H1 (cell line): ENCODE data around the gene CENPM. TPM values are rescaled to one million over a fixed set of nuclear protein-coding genes. Genes with fewer than 3 reads are reported as not detected.

ENCODE experiments used
- ASH2L ChIP-seq: fragments of 200-600, 300-600 bp; sonication (generic); IDR thresholded peaks from one replicate; pipeline ENCODE4 v1.7.1; 2017; ENCODE audit warnings: low read length
- CBX5 ChIP-seq: fragments of 300-800, 300-1000 bp; sonication (generic); IDR thresholded peaks from 2 replicates; pipeline ENCODE4 v1.7.1; 2016; ENCODE audit warnings: antibody characterized with exemption, low read length, low read depth
- CHD7 ChIP-seq: fragments of 300-600 bp; sonication (generic); IDR thresholded peaks from 2 replicates; pipeline ENCODE4 v1.7.1; 2012; ENCODE audit warnings: low read length, moderate library complexity, mild to moderate bottlenecking, inconsistent platforms; ENCODE audit not compliant: insufficient replicate concordance
- CTCF ChIP-seq, 3 experiments: IDR thresholded peaks; 1 replicate in 2 of 3; 2 replicates in 1 of 3; pipeline versions ENCODE4 v1.5.1 to v1.6.1; 2011; ENCODE audit warnings: low read length in 3 of 3, mild to moderate bottlenecking in 3 of 3, inconsistent platforms in 2 of 3, low read depth in 1 of 3, moderate library complexity in 1 of 3; ENCODE audit not compliant: insufficient read depth in 1 of 3; ENCODE audit errors: control extremely low read depth in 1 of 3
- EZH2 ChIP-seq: fragments of 200-600 bp; sonication (generic); IDR thresholded peaks from 2 replicates; pipeline ENCODE4 v1.7.1; 2012; ENCODE audit warnings: low read depth, mild to moderate bottlenecking, moderate library complexity, low read length, inconsistent platforms; ENCODE audit not compliant: severe bottlenecking
- POLR2AphosphoS5 ChIP-seq: IDR thresholded peaks from 2 replicates; pipeline ENCODE4 v1.6.1; 2011; ENCODE audit warnings: low read depth, low read length
- SP4 ChIP-seq: IDR thresholded peaks from 2 replicates; pipeline ENCODE4 v1.6.1; 2012; ENCODE audit warnings: low read length, inconsistent platforms
- TAF1 ChIP-seq: IDR thresholded peaks from 2 replicates; pipeline ENCODE4 v1.6.1; 2011; ENCODE audit warnings: mild to moderate bottlenecking, low read depth, low read length
- USF2 ChIP-seq: IDR thresholded peaks from 2 replicates; pipeline ENCODE4 v1.6.1; 2011; ENCODE audit warnings: low read length, improper control_type of control experiment
- polyA plus RNA-seq, 7 experiments: library from polyadenylated mRNA; depleted of rRNA in 3 of 7; stranded (reverse) in 5 of 7; unstranded in 2 of 7; fragments of >200 nt in 5 of 7; fragments of 200-250 nt in 2 of 7; gene quantifications; 1 replicate in 5 of 7; 2 replicates in 1 of 7; 4 replicates in 1 of 7; pipeline versions ENCODE4 v1.2.1 to v1.2.3, GENCODE V29; 2011 to 2013; ENCODE audit warnings: missing spikeins in 2 of 7, mixed read lengths in 2 of 7
- total RNA-seq: library from RNA; stranded (reverse); fragmentation: NEBNext Ultra II Directional; extraction: Animal tissue kit (Norgen Biotek cat#: 25700); gene quantifications from 2 replicates; pipeline ENCODE4 v1.2.1, GENCODE V29; 2021

The CENPM gene
- total and polyA plus RNA-seq, 2 of the 8 experiments (the other 6 are each of a cell fraction or from before 2014, with no cell fraction given): 32.0 to 80.4 TPM

GRCh38 chr22:41964112-41964491 is 17.1 kb upstream of the CENPM start (continued):
- TF ChIP-seq CHD7 (no peak), TAF1 (no peak), EZH2 (no peak), CTCF (IDR thresholded peaks at IDR 0.05; ENCODE audit: control extremely low read depth in 1 of 3, insufficient read depth in 1 of 3, low read depth in 1 of 3, low read length in 3 of 3) (no peak), SP4 (no peak), USF2 (no peak), POLR2AphosphoS5 (no peak), CBX5 (no peak), ASH2L (no peak)
